GM12878 (cell line): ENCODE results near the gene ADGRV1. TPM values are rescaled to one million over a fixed set of nuclear protein-coding genes. Genes with fewer than 3 reads are reported as not detected.

Experiments used
- ATAC-seq: fragments of 200-7000 bp; cut with Tn5 transposase; 3 replicates; pipeline ENCODE4 v1.9.1; 2020; ENCODE audit warnings: mild to moderate bottlenecking, moderate library complexity
- BruUV-seq: library from RNA; stranded (reverse); fragments of 400-500 nt; replicated peaks from 2 replicates; lab custom pipeline; 2021; lab: Mats Ljungman, UMichigan
- CTCF ChIA-PET: fragments of 300-600 bp; sonication (Branson Sonifier 250); formaldehyde crosslinking; extraction: SDS; loops from one replicate; lab custom pipeline; 2021; ENCODE audit warnings: inconsistent platforms; lab: Yijun Ruan, JAX
- POLR2A ChIA-PET: fragments of 350-600 bp; formaldehyde crosslinking; extraction: SDS; loops from one replicate; lab custom pipeline; 2021; ENCODE audit warnings: inconsistent platforms; lab: Charles Lee
- RAD21 ChIA-PET: fragments of 300-600 bp; sonication (Branson Sonifier 250); formaldehyde crosslinking; loops from one replicate; lab custom pipeline; 2023; ENCODE audit warnings: antibody characterized with exemption; ENCODE audit not compliant: unreplicated experiment; lab: Charles Lee
- SMC1A ChIA-PET: fragments of 300-600 bp; sonication (Branson Sonifier 250); formaldehyde crosslinking; loops from one replicate; lab custom pipeline; 2023; ENCODE audit not compliant: unreplicated experiment, uncharacterized antibody; lab: Charles Lee
- DNase-seq: peaks from one replicate; pipeline ENCODE4 v3.0.0-alpha.2; 2011; ENCODE audit warnings: low read depth, low spot score
- FAIRE-seq: peaks from 3 replicates; lab custom pipeline; 2011; peaks lifted over from hg19 to GRCh38; lab: Jason Lieb, UNC
- H2AFZ ChIP-seq: 2 replicates; pipeline ENCODE4 v1.6.0; 2011; ENCODE audit warnings: low read depth, low read length, control low read depth; ENCODE audit not compliant: control insufficient read depth
- H3K27ac ChIP-seq: 2 replicates; pipeline ENCODE4 v1.5.1; 2011; ENCODE audit warnings: control low read depth; ENCODE audit not compliant: control insufficient read depth, insufficient read depth
- H3K27me3 ChIP-seq, 2 experiments: replicated peaks in 1 of 2; 2 replicates each; pipeline versions ENCODE4 v1.6.0 to v1.6.1; 2011; ENCODE audit warnings: low read length in 1 of 2; ENCODE audit not compliant: control insufficient read depth in 2 of 2, insufficient read depth in 2 of 2
- H3K36me3 ChIP-seq, 2 experiments: 2 replicates each; pipeline ENCODE4 v1.5.1; 2011; ENCODE audit warnings: low read length in 1 of 2; ENCODE audit not compliant: control insufficient read depth in 2 of 2, insufficient read depth in 2 of 2
- H3K4me1 ChIP-seq: 2 replicates; pipeline ENCODE4 v1.6.1; 2011; ENCODE audit warnings: mild to moderate bottlenecking, low read length, moderate library complexity, mixed read lengths; ENCODE audit not compliant: control insufficient read depth, insufficient read depth
- H3K4me2 ChIP-seq: 2 replicates; pipeline ENCODE4 v1.6.0; 2011; ENCODE audit warnings: control low read depth; ENCODE audit not compliant: control insufficient read depth, insufficient read depth
- H3K4me3 ChIP-seq: fragments of 200-600 bp; sonication (generic); 2 replicates; pipeline ENCODE4 v1.5.1; 2016
- H3K79me2 ChIP-seq: 2 replicates; pipeline ENCODE4 v1.6.0; 2011; ENCODE audit warnings: low read length; ENCODE audit not compliant: control insufficient read depth, insufficient read depth
- H3K9ac ChIP-seq: 2 replicates; pipeline ENCODE4 v1.8.0; 2011; ENCODE audit warnings: low read length, control low read depth, mixed read lengths; ENCODE audit not compliant: control insufficient read depth, insufficient read depth
- H3K9me3 ChIP-seq: replicated peaks from 3 replicates; pipeline ENCODE4 v1.5.1; 2011; ENCODE audit warnings: mild to moderate bottlenecking, low read length; ENCODE audit not compliant: control insufficient read depth, insufficient read depth
- H4K20me1 ChIP-seq: 2 replicates; pipeline ENCODE4 v1.6.0; 2011; ENCODE audit not compliant: control insufficient read depth, insufficient read depth
- ATF7 ChIP-seq: fragments of 450-650 bp; IDR thresholded peaks from 2 replicates; pipeline ENCODE4 v1.6.1; 2016; ENCODE audit warnings: low read depth, mild to moderate bottlenecking
- BMI1 ChIP-seq: fragments of 450-650 bp; IDR thresholded peaks from 2 replicates; pipeline ENCODE4 v1.6.1; 2016; ENCODE audit warnings: mild to moderate bottlenecking, moderate library complexity, borderline replicate concordance
- IKZF1 ChIP-seq: fragments of 450-650 bp; conservative IDR thresholded peaks from 2 replicates; pipeline ENCODE4 v1.6.1; 2017; ENCODE audit warnings: antibody characterized with exemption, mild to moderate bottlenecking
- JUNB ChIP-seq: IDR thresholded peaks from 2 replicates; pipeline ENCODE4 v1.6.1; 2016; ENCODE audit warnings: antibody characterized with exemption, mild to moderate bottlenecking
- NFIC ChIP-seq: IDR thresholded peaks from 2 replicates; pipeline ENCODE4 v1.6.1; 2012; ENCODE audit warnings: low read depth, mild to moderate bottlenecking, inconsistent platforms, low read length, moderate library complexity
- NFYA ChIP-seq: IDR thresholded peaks from 2 replicates; pipeline ENCODE4 v1.6.1; 2011; ENCODE audit warnings: low read depth, mild to moderate bottlenecking, low read length, improper control_type of control experiment, borderline replicate concordance
- NR2C2 ChIP-seq: IDR thresholded peaks from 2 replicates; pipeline ENCODE4 v1.6.1; 2011; ENCODE audit warnings: borderline replicate concordance, low read depth; ENCODE audit not compliant: control insufficient read depth, insufficient read length
- PAX8 ChIP-seq: fragments of 450-650 bp; IDR thresholded peaks from 2 replicates; pipeline ENCODE4 v1.6.1; 2017; ENCODE audit warnings: mild to moderate bottlenecking, moderate library complexity
- SREBF1 ChIP-seq: IDR thresholded peaks from 2 replicates; pipeline ENCODE4 v1.6.1; 2012; ENCODE audit warnings: mild to moderate bottlenecking, low read length
- TARDBP ChIP-seq: IDR thresholded peaks from 2 replicates; pipeline ENCODE4 v1.6.1; 2016; ENCODE audit warnings: borderline replicate concordance
- WGBS: methylation state at CpG from one replicate; pipeline ENCODE4 v1.1.6; 2016; ENCODE audit warnings: low lambda C conversion rate; ENCODE audit not compliant: insufficient replicate concordance, insufficient coverage; ENCODE audit errors: missing lambda C conversion rate; 5-methylcytosine and 5-hydroxymethylcytosine counted together
- in situ Hi-C: fragments of 300-500 bp; cut with MboI; formaldehyde crosslinking; loops from 9 replicates; pipeline ENCODE4 v1.14.3; 2018; ENCODE audit warnings: mixed read lengths
- intact Hi-C: fragments of 100-400 bp; cut with micrococcal nuclease; formaldehyde crosslinking; loops from one replicate; pipeline ENCODE4 v1.14.2; 2022; ENCODE audit not compliant: unreplicated experiment
- polyA plus RNA-seq, 11 experiments: library from polyadenylated mRNA; depleted of rRNA in 4 of 11; unstranded in 6 of 11; stranded (reverse) in 5 of 11; fragments of >200 nt; fragmentation: Nextera tagmentation in 4 of 11; fragmentation: Illumina TruSeq in 1 of 11; extraction: Ambion mirVana in 4 of 11; extraction: Trizol in 1 of 11; gene quantifications; 1 replicate in 1 of 11; 2 replicates in 10 of 11; pipeline versions ENCODE4 v1.2.1 to v1.2.3, GENCODE V29; 2011 to 2016; ENCODE audit warnings: inconsistent platforms in 2 of 11, missing spikeins in 2 of 11, low read depth in 1 of 11
- total RNA-seq, 4 experiments: library from RNA; depleted of rRNA in 3 of 4; stranded (reverse); fragments of >200 nt in 3 of 4; fragmentation: Illumina TruSeq in 1 of 4; extraction: Trizol in 1 of 4; gene quantifications; 2 replicates each; pipeline versions ENCODE4 v1.2.1 to v1.2.3, GENCODE V29; 2013 to 2021
- TF ChIP-seq, protein P1 (sequence below): IDR thresholded peaks from 2 replicates; pipeline ENCODE4 v1.6.1; 2011; ENCODE audit warnings: low read depth, mild to moderate bottlenecking, low read length, moderate library complexity, borderline replicate concordance; ENCODE audit errors: extremely low read depth
- TF ChIP-seq, protein P2 (sequence below): fragments of 450-650 bp; IDR thresholded peaks from 2 replicates; pipeline ENCODE4 v1.6.1; 2017; ENCODE audit warnings: mild to moderate bottlenecking, moderate library complexity
- TF ChIP-seq, protein P3 (sequence below): fragments of 450-650 bp; IDR thresholded peaks from 2 replicates; pipeline ENCODE4 v1.6.1; 2014; ENCODE audit warnings: mild to moderate bottlenecking

Gene ADGRV1
- total and polyA plus RNA-seq, 10 of the 15 experiments (the other 5 are each of a cell fraction or from before 2014, with no cell fraction given): 0.04 to 8.1 (median 0.16) TPM; not detected in 1

DNA sequence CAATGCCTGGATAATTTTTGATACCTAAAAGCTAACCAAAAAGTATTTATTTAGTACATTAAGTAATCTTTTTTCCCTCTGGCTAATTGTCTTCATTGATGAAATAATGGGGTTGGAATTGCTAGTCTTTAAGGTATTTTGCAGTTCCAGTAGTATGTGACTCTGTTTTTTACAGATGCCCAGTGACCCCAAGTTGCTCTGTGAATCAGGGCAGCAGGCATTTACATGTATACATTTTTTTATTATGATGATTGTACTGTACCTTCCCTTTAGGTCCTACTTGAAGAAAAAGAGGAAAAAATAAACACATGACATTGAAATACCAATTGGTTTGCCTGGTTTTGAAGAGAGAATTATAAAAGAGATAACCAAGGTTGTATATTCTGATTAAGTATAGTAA, 385.5 kb downstream of the ADGRV1 start:
- ChIA-PET CTCF (interaction anchor here (4.4 kb wide), 1 partner anchor 12 kb away, joined by 25 read pairs; no protein-coding TSS in a partner anchor), RAD21 (no interaction called here), SMC1A (interaction anchor here (1.0 to 1.7 kb wide), 3 partner anchors 11 to 439 kb away, joined by 3 to 9 read pairs (median 4); partner anchors contain the start of gene ARRDC3), POLR2A (no interaction called here)
- H3K27ac ChIP-seq: no peak overlapping the region
- H3K27me3 ChIP-seq: no peaks in the 10 kb centered on the region
- H3K36me3 ChIP-seq: no peaks in the 10 kb centered on the region
- intact Hi-C loops (loop anchor here (5.0 kb wide), 1 partner anchor 133 kb away; no protein-coding TSS in a partner anchor), in situ Hi-C loops (no loop called here)
- FAIRE-seq: no peak
- no peaks in the 10 kb centered on the region for H3K79me2 ChIP-seq
- H3K9ac ChIP-seq: no peak overlapping the region
- no peaks in the 10 kb centered on the region for H3K9me3 ChIP-seq
- ATAC-seq: no peak
- H3K4me3 ChIP-seq: no peak overlapping the region
- H4K20me1 ChIP-seq: no peaks in the 10 kb centered on the region
- no peak for DNase-seq
- H2AFZ ChIP-seq: no peak overlapping the region
- H3K4me1 ChIP-seq: no peaks in the 10 kb centered on the region
- no peak overlapping the region for H3K4me2 ChIP-seq
- no peak for TF ChIP-seq SREBF1
- no peak for TF ChIP-seq ATF7
- TF ChIP-seq, protein P1, sequence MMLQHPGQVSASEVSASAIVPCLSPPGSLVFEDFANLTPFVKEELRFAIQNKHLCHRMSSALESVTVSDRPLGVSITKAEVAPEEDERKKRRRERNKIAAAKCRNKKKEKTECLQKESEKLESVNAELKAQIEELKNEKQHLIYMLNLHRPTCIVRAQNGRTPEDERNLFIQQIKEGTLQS: no peak
- TF ChIP-seq NFYA: no peak
- TF ChIP-seq NFIC: no peak
- no peak for TF ChIP-seq BMI1
- TF ChIP-seq NR2C2: no peak
- BruUV-seq: no TSS peak

DNA sequence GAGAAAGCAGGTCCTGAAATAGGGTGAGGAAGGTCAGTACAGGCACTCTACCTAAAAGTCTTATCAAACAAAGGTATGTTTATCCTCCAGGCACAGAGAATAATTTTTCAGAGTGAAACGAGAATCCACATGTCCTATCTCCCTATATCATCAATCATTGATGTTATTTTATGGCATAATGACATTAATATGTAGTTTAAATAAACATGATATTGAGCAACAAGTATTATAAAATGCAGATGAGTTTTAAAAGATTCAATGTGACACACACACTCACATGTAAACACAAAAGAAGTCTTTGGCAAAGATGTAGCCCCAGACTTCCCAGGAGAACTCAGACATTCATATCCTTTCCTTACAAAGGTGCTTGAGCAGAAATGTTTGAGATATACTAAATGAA, 389.1 kb downstream of the ADGRV1 start:
- Histone ChIP-seq H3K27ac (no peak overlapping the region), H3K4me3 (no peak overlapping the region), H3K27me3 (no peaks in the 10 kb centered on the region), H3K4me1 (no peaks in the 10 kb centered on the region), H3K36me3 (no peaks in the 10 kb centered on the region), H4K20me1 (no peaks in the 10 kb centered on the region), H3K9me3 (no peaks in the 10 kb centered on the region), H2AFZ (no peak overlapping the region), H3K79me2 (no peaks in the 10 kb centered on the region), H3K4me2 (no peak overlapping the region), H3K9ac (no peak overlapping the region)
- no TSS peak for BruUV-seq
- WGBS: 0% methylated on average over 1 of the region's 1 CpG
- ATAC-seq: no peak
- FAIRE-seq: no peak
- ChIA-PET RAD21 (interaction anchor here (1.0 kb wide), 1 partner anchor 131 kb away, joined by 3 read pairs; no protein-coding TSS in a partner anchor), POLR2A (interaction anchor here (1.2 kb wide), 1 partner anchor 10 kb away, joined by 3 read pairs; no protein-coding TSS in a partner anchor), SMC1A (no interaction called here), CTCF (no interaction called here)
- in situ Hi-C loops: no loop called here
- intact Hi-C loops: loop anchor here (5.0 kb wide), 1 partner anchor 435 kb away; the partner anchor contains the start of gene ARRDC3
- DNase-seq: no peak
- TF ChIP-seq JUNB: no peak
- TF ChIP-seq, protein P2, sequence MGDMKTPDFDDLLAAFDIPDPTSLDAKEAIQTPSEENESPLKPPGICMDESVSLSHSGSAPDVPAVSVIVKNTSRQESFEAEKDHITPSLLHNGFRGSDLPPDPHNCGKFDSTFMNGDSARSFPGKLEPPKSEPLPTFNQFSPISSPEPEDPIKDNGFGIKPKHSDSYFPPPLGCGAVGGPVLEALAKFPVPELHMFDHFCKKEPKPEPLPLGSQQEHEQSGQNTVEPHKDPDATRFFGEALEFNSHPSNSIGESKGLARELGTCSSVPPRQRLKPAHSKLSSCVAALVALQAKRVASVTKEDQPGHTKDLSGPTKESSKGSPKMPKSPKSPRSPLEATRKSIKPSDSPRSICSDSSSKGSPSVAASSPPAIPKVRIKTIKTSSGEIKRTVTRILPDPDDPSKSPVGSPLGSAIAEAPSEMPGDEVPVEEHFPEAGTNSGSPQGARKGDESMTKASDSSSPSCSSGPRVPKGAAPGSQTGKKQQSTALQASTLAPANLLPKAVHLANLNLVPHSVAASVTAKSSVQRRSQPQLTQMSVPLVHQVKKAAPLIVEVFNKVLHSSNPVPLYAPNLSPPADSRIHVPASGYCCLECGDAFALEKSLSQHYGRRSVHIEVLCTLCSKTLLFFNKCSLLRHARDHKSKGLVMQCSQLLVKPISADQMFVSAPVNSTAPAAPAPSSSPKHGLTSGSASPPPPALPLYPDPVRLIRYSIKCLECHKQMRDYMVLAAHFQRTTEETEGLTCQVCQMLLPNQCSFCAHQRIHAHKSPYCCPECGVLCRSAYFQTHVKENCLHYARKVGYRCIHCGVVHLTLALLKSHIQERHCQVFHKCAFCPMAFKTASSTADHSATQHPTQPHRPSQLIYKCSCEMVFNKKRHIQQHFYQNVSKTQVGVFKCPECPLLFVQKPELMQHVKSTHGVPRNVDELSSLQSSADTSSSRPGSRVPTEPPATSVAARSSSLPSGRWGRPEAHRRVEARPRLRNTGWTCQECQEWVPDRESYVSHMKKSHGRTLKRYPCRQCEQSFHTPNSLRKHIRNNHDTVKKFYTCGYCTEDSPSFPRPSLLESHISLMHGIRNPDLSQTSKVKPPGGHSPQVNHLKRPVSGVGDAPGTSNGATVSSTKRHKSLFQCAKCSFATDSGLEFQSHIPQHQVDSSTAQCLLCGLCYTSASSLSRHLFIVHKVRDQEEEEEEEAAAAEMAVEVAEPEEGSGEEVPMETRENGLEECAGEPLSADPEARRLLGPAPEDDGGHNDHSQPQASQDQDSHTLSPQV: no peak
- TF ChIP-seq IKZF1: no peak
- TF ChIP-seq TARDBP: no peak
- TF ChIP-seq, protein P3, sequence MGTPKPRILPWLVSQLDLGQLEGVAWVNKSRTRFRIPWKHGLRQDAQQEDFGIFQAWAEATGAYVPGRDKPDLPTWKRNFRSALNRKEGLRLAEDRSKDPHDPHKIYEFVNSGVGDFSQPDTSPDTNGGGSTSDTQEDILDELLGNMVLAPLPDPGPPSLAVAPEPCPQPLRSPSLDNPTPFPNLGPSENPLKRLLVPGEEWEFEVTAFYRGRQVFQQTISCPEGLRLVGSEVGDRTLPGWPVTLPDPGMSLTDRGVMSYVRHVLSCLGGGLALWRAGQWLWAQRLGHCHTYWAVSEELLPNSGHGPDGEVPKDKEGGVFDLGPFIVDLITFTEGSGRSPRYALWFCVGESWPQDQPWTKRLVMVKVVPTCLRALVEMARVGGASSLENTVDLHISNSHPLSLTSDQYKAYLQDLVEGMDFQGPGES: no peak
- no peak for TF ChIP-seq PAX8
